ENCODE measurements around the gene DHH.

DNA sequence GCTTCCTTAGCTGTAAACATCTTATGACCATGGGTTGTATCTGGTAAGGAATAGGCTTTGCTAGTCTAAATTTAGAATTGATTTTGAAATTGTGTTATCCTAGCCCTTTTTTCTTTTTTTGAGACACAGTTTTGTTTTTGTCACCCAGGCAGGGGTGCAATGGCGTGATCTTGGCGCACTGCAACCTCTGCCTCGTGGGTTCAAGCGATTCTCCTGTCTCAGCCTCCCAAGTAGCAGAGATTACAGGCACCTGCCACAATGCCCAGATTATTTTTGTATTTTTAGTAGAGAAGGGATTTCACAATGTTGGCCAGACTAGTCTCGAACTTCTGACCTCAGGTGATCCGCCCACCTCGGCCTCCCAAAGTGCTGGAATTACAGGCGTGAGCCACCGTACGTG is 39.0 kb upstream of the DHH start:
- TF ChIP-seq, protein P1, sequence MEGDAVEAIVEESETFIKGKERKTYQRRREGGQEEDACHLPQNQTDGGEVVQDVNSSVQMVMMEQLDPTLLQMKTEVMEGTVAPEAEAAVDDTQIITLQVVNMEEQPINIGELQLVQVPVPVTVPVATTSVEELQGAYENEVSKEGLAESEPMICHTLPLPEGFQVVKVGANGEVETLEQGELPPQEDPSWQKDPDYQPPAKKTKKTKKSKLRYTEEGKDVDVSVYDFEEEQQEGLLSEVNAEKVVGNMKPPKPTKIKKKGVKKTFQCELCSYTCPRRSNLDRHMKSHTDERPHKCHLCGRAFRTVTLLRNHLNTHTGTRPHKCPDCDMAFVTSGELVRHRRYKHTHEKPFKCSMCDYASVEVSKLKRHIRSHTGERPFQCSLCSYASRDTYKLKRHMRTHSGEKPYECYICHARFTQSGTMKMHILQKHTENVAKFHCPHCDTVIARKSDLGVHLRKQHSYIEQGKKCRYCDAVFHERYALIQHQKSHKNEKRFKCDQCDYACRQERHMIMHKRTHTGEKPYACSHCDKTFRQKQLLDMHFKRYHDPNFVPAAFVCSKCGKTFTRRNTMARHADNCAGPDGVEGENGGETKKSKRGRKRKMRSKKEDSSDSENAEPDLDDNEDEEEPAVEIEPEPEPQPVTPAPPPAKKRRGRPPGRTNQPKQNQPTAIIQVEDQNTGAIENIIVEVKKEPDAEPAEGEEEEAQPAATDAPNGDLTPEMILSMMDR (conservative IDR thresholded peaks at IDR 0.05), result no peak
- no peak for TF ChIP-seq EZH2 (IDR thresholded peaks at IDR 0.05; ENCODE audit: low read depth)

Measured in PC-9 (cell line).